PC-3 (cell line): ENCODE data around the gene YIPF4. TPM values are rescaled to one million over a fixed set of nuclear protein-coding genes. Genes with fewer than 3 reads are reported as not detected.
A peak's percentile ranks its signal among the peaks of the same experiment; 100 is the strongest.

Experiments
- ATAC-seq: fragments of 200-7000 bp; cut with Tn5 transposase; 2 replicates; pipeline ENCODE4 v1.9.1; 2020; ENCODE audit warnings: mild to moderate bottlenecking, moderate library complexity
- BruUV-seq: library from RNA; stranded (reverse); fragments of 400-500 nt; replicated peaks from 2 replicates; lab custom pipeline; 2021; lab: Mats Ljungman, UMichigan
- CTCF ChIA-PET: fragments of 300-600 bp; sonication (Branson Sonifier 250); formaldehyde crosslinking; loops from one replicate; lab custom pipeline; 2022; ENCODE audit warnings: antibody characterized with exemption; lab: Charles Lee
- POLR2A ChIA-PET: fragments of 300-600 bp; sonication (Branson Sonifier 250); formaldehyde crosslinking; loops from one replicate; lab custom pipeline; 2022; ENCODE audit warnings: antibody characterized with exemption; ENCODE audit not compliant: unreplicated experiment; lab: Charles Lee
- DNase-seq: peaks from one replicate; pipeline ENCODE4 v3.0.0-alpha.2; 2015
- H2AFZ ChIP-seq: fragments of 300-600 bp; sonication (generic); 2 replicates; pipeline ENCODE4 v1.6.0; 2016; ENCODE audit warnings: antibody characterized with exemption, low read length
- H3F3A ChIP-seq: fragments of 300-600 bp; sonication (generic); one replicate; pipeline ENCODE4 v1.6.0; 2017; ENCODE audit warnings: antibody characterized with exemption, low read length, control low read depth, mild to moderate bottlenecking; ENCODE audit not compliant: unreplicated experiment
- H3K27ac ChIP-seq: fragments of 300-600 bp; sonication (generic); 2 replicates; pipeline ENCODE4 v1.5.1; 2016; ENCODE audit warnings: mild to moderate bottlenecking, low read length
- H3K27me3 ChIP-seq: fragments of 300-600 bp; sonication (generic); 2 replicates; pipeline ENCODE4 v1.6.1; 2016; ENCODE audit warnings: low read length, mixed read lengths
- H3K36me3 ChIP-seq: fragments of 300-600 bp; sonication (generic); 2 replicates; pipeline ENCODE4 v1.6.1; 2016; ENCODE audit warnings: low read depth, mixed run types, low read length, mixed read lengths
- H3K4me1 ChIP-seq: fragments of 300-600 bp; sonication (generic); 2 replicates; pipeline ENCODE4 v1.5.1; 2016; ENCODE audit warnings: low read length; ENCODE audit not compliant: insufficient read depth
- H3K4me2 ChIP-seq: fragments of 300-600 bp; sonication (generic); 2 replicates; pipeline ENCODE4 v1.6.0; 2016; ENCODE audit warnings: low read length
- H3K4me3 ChIP-seq: fragments of 300-600 bp; sonication (generic); 2 replicates; pipeline ENCODE4 v1.5.1; 2016; ENCODE audit warnings: mild to moderate bottlenecking, low read length, mixed read lengths
- H3K79me2 ChIP-seq: fragments of 300-600 bp; sonication (generic); 2 replicates; pipeline ENCODE4 v1.6.1; 2017; ENCODE audit warnings: low read length, mixed read lengths
- H3K9ac ChIP-seq: fragments of 300-600 bp; sonication (generic); 2 replicates; pipeline ENCODE4 v1.6.0; 2016; ENCODE audit warnings: mild to moderate bottlenecking, low read length
- H3K9me2 ChIP-seq: fragments of 300-600 bp; sonication (generic); replicated peaks from 2 replicates; pipeline ENCODE4 v1.6.1; 2016; ENCODE audit warnings: mixed run types, low read length, mixed read lengths
- H3K9me3 ChIP-seq: fragments of 300-600 bp; sonication (generic); 2 replicates; pipeline ENCODE4 v1.6.1; 2016; ENCODE audit warnings: low read length, mixed read lengths
- H4K20me1 ChIP-seq: fragments of 300-600 bp; sonication (generic); 2 replicates; pipeline ENCODE4 v1.6.1; 2016; ENCODE audit warnings: low read length, mixed read lengths
- CTCF ChIP-seq: fragments of 300-600 bp; sonication (generic); conservative IDR thresholded peaks from 2 replicates; pipeline ENCODE4 v1.5.1; 2017; ENCODE audit warnings: antibody characterized with exemption, low read depth, mild to moderate bottlenecking, low read length
- EZH2 ChIP-seq: fragments of 300-600 bp; sonication (generic); IDR thresholded peaks from one replicate; pipeline ENCODE4 v1.6.1; 2017; ENCODE audit warnings: antibody characterized with exemption, mild to moderate bottlenecking, low read length; ENCODE audit not compliant: unreplicated experiment
- EZH2phosphoT487 ChIP-seq: fragments of 300-600 bp; sonication (generic); IDR thresholded peaks from 2 replicates; pipeline ENCODE4 v1.6.1; 2018; ENCODE audit warnings: mild to moderate bottlenecking, antibody characterized with exemption, low read length, borderline replicate concordance
- intact Hi-C: fragments of 100-400 bp; cut with micrococcal nuclease; formaldehyde crosslinking; loops from 2 replicates; pipeline ENCODE4 v1.9.0; 2023
- total RNA-seq: library from RNA; depleted of rRNA; stranded (reverse); fragments of >200 nt; gene quantifications from 2 replicates; pipeline ENCODE4 v1.2.3, GENCODE V29; 2014

Gene YIPF4
- total RNA-seq, 1 experiment from 2014 or later = 13.1 TPM

- Histone ChIP-seq H3K9me2 (no peaks in the 10 kb centered on the region), H3K9me3 (no peaks in the 10 kb centered on the region), H4K20me1 (no peaks in the 10 kb centered on the region), H3K27me3 (no peaks in the 10 kb centered on the region), H3K36me3 (no peaks in the 10 kb centered on the region), H3K4me3 (peak overlapping the region; percentile 88), H3K4me2 (peak overlapping the region; percentile 88), H3K27ac (no peak overlapping the region; the same call in 1 of the 2 replicates), H3K79me2 (peaks cover 34% of the 10 kb centered on the region), H2AFZ (peak overlapping the region; percentile 92), H3K9ac (peak overlapping the region; percentile 87), H3F3A (no peaks in the 10 kb centered on the region), H3K4me1 (peaks cover 11% of the 10 kb centered on the region)
- ChIA-PET POLR2A (interaction anchor here (0.5 kb wide), 1 partner anchor 23 kb away, joined by 20 read pairs; no protein-coding TSS in a partner anchor), CTCF (no interaction called here)
- no peak for DNase-seq
- no peak; the same call in 1 of the 2 replicates for ATAC-seq
- BruUV-seq = TSS peak; percentile 91
- intact Hi-C loops = no loop called here
- TF ChIP-seq EZH2phosphoT487 = no peak
- TF ChIP-seq CTCF = no peak
- no peak for TF ChIP-seq EZH2
Measured at GRCh38 chr2:32277363-32277673, 386 bp upstream of the YIPF4 start.

- CTCF ChIA-PET = no interaction called here
Measured at GRCh38 chr2:32278478-32278853, 762 bp downstream of the YIPF4 start.

More at GRCh38 chr2:32278478-32278853, 762 bp downstream of the YIPF4 start:
- peaks cover 11% of the 10 kb centered on the region for H3K4me1 ChIP-seq
- H3K79me2 ChIP-seq = peaks cover 40% of the 10 kb centered on the region
- ATAC-seq (no peak), DNase-seq (no peak)
- H3K27ac ChIP-seq = no peak overlapping the region
- BruUV-seq = TSS peak; percentile 57
- H4K20me1 ChIP-seq = no peaks in the 10 kb centered on the region
- H3K9ac ChIP-seq = peak overlapping the region; percentile 87
- H3K36me3 ChIP-seq = peaks cover 5% of the 10 kb centered on the region; the same call in 1 of the 2 replicates
- H3K4me2 ChIP-seq = peak overlapping the region; percentile 88
- H3K27me3 ChIP-seq = no peaks in the 10 kb centered on the region
- H2AFZ ChIP-seq = peak overlapping the region; percentile 92
- POLR2A ChIA-PET = interaction anchor here (0.6 kb wide), 1 partner anchor 32 kb away, joined by 3 read pairs; no protein-coding TSS in a partner anchor
- peak overlapping the region; percentile 88 for H3K4me3 ChIP-seq
- no peaks in the 10 kb centered on the region for H3F3A ChIP-seq
- H3K9me3 ChIP-seq = no peaks in the 10 kb centered on the region
- TF ChIP-seq CTCF (no peak), EZH2 (no peak), EZH2phosphoT487 (no peak)
- no peaks in the 10 kb centered on the region for H3K9me2 ChIP-seq
- intact Hi-C loops = no loop called here
